ENCODE measurements around the gene PDCL2.

GRCh38 chr4:55604996-55605395 is 13.0 kb upstream of the PDCL2 start:
- TF ChIP-seq EZH2 (IDR thresholded peaks at IDR 0.05; ENCODE audit: borderline replicate concordance, insufficient read depth, low read depth, low read length, poor library complexity, severe bottlenecking) = no peak
- no peak for TF ChIP-seq CTCF (IDR thresholded peaks at IDR 0.05)
